ENCODE measurements around the gene DEF6.

The DEF6 gene

DNA sequence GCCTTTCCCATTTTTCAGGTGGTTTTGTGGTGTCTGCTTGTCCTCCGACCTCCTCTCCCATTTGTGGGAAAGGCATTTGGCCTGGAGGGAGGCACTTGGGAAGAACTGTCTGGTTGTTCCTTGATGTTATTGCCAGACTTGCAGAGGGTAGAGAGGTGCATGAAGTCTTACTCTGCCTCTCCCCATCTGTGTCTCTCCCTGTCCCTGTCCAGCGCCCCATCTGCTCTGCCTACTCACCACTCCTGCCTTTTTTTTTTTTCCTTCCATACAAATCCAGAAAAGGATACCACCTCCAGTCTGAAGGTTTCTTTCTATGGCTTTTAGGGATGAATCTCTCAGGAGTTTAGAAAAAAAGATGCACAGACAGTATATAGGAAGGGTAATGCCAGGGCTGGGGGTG, 64.6 kb downstream of the DEF6 start:
- Histone ChIP-seq H3K4me1 (ENCODE audit: insufficient read depth, low read length, poor library complexity, severe bottlenecking) (no peaks in the 10 kb centered on the region), H3K4me3 (ENCODE audit: low read length, poor library complexity, severe bottlenecking) (no peak overlapping the region), H3K9ac (ENCODE audit: low read depth, low read length, poor library complexity, severe bottlenecking) (no peak overlapping the region), H4K20me1 (ENCODE audit: insufficient read depth, low read length, poor library complexity, severe bottlenecking) (no peaks in the 10 kb centered on the region), H3K4me2 (ENCODE audit: low read depth, low read length, poor library complexity, severe bottlenecking) (no peak overlapping the region), H3K36me3 (ENCODE audit: insufficient read depth, low read length) (no peaks in the 10 kb centered on the region), H2AFZ (ENCODE audit: low read length) (no peak overlapping the region), H3K9me3 (ENCODE audit: insufficient read depth, low read depth, low read length) (no peaks in the 10 kb centered on the region), H3F3A (ENCODE audit: low read depth) (no peaks in the 10 kb centered on the region), H3K27me3 (ENCODE audit: insufficient read depth, low read length, poor library complexity, severe bottlenecking) (no peaks in the 10 kb centered on the region), H3K79me2 (ENCODE audit: insufficient read depth, low read length) (no peaks in the 10 kb centered on the region), H3K9me2 (replicated peaks; ENCODE audit: low read depth, low read length) (no peaks in the 10 kb centered on the region)
- TF ChIP-seq, protein P1, sequence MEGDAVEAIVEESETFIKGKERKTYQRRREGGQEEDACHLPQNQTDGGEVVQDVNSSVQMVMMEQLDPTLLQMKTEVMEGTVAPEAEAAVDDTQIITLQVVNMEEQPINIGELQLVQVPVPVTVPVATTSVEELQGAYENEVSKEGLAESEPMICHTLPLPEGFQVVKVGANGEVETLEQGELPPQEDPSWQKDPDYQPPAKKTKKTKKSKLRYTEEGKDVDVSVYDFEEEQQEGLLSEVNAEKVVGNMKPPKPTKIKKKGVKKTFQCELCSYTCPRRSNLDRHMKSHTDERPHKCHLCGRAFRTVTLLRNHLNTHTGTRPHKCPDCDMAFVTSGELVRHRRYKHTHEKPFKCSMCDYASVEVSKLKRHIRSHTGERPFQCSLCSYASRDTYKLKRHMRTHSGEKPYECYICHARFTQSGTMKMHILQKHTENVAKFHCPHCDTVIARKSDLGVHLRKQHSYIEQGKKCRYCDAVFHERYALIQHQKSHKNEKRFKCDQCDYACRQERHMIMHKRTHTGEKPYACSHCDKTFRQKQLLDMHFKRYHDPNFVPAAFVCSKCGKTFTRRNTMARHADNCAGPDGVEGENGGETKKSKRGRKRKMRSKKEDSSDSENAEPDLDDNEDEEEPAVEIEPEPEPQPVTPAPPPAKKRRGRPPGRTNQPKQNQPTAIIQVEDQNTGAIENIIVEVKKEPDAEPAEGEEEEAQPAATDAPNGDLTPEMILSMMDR (conservative IDR thresholded peaks at IDR 0.05; ENCODE audit: low read length): no peak
- no peak for TF ChIP-seq EZH2phosphoT487 (IDR thresholded peaks at IDR 0.05; ENCODE audit: borderline replicate concordance)

DNA sequence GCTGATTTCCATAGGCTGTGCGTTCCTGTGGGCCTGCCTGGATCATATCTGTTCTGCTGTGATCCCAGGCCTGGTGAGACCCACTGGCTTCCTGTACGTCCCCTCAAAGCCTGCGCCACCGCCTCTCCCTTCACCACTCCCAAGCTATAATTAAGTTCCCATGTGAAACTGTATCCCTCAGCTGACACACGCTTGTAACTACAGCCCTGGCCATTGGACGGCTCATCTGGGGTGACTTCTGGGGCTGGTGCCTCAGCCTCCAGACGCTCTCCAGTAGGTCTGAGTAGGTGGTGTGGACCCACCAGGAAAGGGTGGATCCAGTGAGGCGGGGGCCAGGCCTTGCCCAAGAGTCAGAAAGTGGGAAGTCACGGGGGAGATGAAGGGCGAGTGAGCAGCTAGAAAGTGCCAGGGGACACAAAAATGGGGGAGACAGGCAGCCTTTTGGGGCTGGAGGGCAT, 65.7 kb downstream of the DEF6 start:
- Histone ChIP-seq H3K4me1 (ENCODE audit: insufficient read depth, low read length, poor library complexity, severe bottlenecking) (peaks cover 4% of the 10 kb centered on the region), H3K36me3 (ENCODE audit: insufficient read depth, low read length) (no peaks in the 10 kb centered on the region), H4K20me1 (ENCODE audit: insufficient read depth, low read length, poor library complexity, severe bottlenecking) (no peaks in the 10 kb centered on the region), H3K9me3 (ENCODE audit: insufficient read depth, low read depth, low read length) (no peaks in the 10 kb centered on the region), H3K27me3 (ENCODE audit: insufficient read depth, low read length, poor library complexity, severe bottlenecking) (no peaks in the 10 kb centered on the region), H3K4me3 (ENCODE audit: low read length, poor library complexity, severe bottlenecking) (no peak overlapping the region), H3K9me2 (replicated peaks; ENCODE audit: low read depth, low read length) (no peaks in the 10 kb centered on the region), H2AFZ (ENCODE audit: low read length) (no peak overlapping the region), H3K79me2 (ENCODE audit: insufficient read depth, low read length) (no peaks in the 10 kb centered on the region), H3K4me2 (ENCODE audit: low read depth, low read length, poor library complexity, severe bottlenecking) (no peak overlapping the region), H3K9ac (ENCODE audit: low read depth, low read length, poor library complexity, severe bottlenecking) (no peak overlapping the region), H3F3A (ENCODE audit: low read depth) (no peaks in the 10 kb centered on the region)
- TF ChIP-seq, protein P1 (conservative IDR thresholded peaks at IDR 0.05; ENCODE audit: low read length): no peak
- no peak for TF ChIP-seq EZH2phosphoT487 (IDR thresholded peaks at IDR 0.05; ENCODE audit: borderline replicate concordance)

DNA sequence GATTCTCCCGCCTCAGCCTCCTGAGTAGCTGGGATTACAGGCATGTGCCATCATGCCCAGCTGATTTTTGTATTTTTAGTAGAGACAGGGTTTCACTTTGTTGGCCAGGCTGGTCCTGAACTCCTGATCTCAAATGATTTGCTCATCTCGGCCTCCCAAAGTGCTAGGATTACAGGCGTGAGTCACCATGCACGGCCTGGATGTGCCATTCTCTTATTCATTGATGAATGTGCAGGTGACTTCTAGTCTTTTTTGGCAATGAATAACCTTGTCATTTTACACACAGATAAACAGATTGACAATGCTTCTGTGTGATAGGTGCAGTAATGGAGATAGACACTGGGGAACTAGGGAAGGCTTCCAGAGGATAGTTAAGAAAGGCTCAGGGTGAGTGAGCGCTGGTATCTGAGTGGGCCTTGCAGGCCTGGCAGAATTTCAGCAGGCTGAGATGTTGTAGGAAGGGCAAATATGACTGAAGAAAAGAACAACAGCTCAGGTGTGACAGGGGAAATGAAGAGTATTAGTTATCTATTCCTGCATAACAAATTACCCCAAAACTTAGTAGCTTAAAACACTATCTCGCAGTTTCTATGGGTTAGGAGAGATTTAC, 68.1 kb downstream of the DEF6 start:
- H3K79me2 ChIP-seq (ENCODE audit: insufficient read depth, low read length): no peaks in the 10 kb centered on the region
- no peaks in the 10 kb centered on the region for H3F3A ChIP-seq (ENCODE audit: low read depth)
- H3K9me3 ChIP-seq (ENCODE audit: insufficient read depth, low read depth, low read length): no peaks in the 10 kb centered on the region
- no peak overlapping the region for H3K4me2 ChIP-seq (ENCODE audit: low read depth, low read length, poor library complexity, severe bottlenecking)
- peaks cover 28% of the 10 kb centered on the region for H3K4me1 ChIP-seq (ENCODE audit: insufficient read depth, low read length, poor library complexity, severe bottlenecking)
- no peak overlapping the region for H3K4me3 ChIP-seq (ENCODE audit: low read length, poor library complexity, severe bottlenecking)
- TF ChIP-seq, protein P1 (conservative IDR thresholded peaks at IDR 0.05; ENCODE audit: low read length): no peak
- TF ChIP-seq EZH2phosphoT487 (IDR thresholded peaks at IDR 0.05; ENCODE audit: borderline replicate concordance): no peak
- no peak overlapping the region for H3K9ac ChIP-seq (ENCODE audit: low read depth, low read length, poor library complexity, severe bottlenecking)
- H4K20me1 ChIP-seq (ENCODE audit: insufficient read depth, low read length, poor library complexity, severe bottlenecking): no peaks in the 10 kb centered on the region
- H2AFZ ChIP-seq (ENCODE audit: low read length): no peak overlapping the region
- H3K36me3 ChIP-seq (ENCODE audit: insufficient read depth, low read length): no peaks in the 10 kb centered on the region
- H3K27me3 ChIP-seq (ENCODE audit: insufficient read depth, low read length, poor library complexity, severe bottlenecking): no peaks in the 10 kb centered on the region
- no peaks in the 10 kb centered on the region for H3K9me2 ChIP-seq (replicated peaks; ENCODE audit: low read depth, low read length)

Data from Loucy (cell line).